Activated gamma-delta T cell treated with anti-CD3 and anti-CD28 coated beads, Interleukin-2, amount 50 U/mL, for 16 hours (primary cell): ENCODE data around the gene G3BP2.
A peak's percentile ranks its signal among the peaks of the same experiment; 100 is the strongest.
"Not testable (repeated sequence)": the region's sequence is repeated elsewhere in the genome, so short reads cannot be mapped to it uniquely, and the experiment has no call there.

Experiments
- DNase-seq: peaks from one replicate; pipeline ENCODE4 v3.0.0-alpha.2; 2020; ENCODE audit warnings: low read depth

Gene G3BP2

GRCh38 chr4:75673027-75673958, at the start of gene G3BP2:
G3BP2 (minus strand) TSS chr4:75673411; CDS start chr4:75662025, 11,386 bp downstream.
- peak; percentile 96 for DNase-seq

- no peak for DNase-seq
These were observed 49.2 kb upstream of the G3BP2 start for GRCh38 chr4:75722417-75722816.

GRCh38 chr4:75718529-75718928, 45.3 kb upstream of the G3BP2 start:
- no peak for DNase-seq

DNA sequence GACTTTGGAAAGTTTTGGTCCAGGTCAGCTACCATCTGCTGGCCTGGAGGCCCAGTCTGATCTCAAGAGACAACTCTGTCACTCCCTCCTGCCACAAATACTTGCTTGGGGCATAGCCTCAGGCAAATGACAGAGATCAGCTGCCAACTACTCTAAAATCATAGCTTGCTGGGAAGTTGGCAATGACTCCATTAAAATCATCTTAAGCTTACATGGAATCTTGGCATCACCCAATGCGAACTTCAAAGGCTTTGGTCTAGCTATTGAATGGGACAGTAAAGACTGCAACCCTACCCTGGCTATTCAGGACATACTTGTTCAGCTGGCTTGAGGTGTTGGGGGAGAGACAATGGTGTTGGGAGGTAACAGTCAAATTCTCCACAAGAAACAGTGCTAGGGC, 44.2 kb upstream of the G3BP2 start:
- DNase-seq, result no peak

DNA sequence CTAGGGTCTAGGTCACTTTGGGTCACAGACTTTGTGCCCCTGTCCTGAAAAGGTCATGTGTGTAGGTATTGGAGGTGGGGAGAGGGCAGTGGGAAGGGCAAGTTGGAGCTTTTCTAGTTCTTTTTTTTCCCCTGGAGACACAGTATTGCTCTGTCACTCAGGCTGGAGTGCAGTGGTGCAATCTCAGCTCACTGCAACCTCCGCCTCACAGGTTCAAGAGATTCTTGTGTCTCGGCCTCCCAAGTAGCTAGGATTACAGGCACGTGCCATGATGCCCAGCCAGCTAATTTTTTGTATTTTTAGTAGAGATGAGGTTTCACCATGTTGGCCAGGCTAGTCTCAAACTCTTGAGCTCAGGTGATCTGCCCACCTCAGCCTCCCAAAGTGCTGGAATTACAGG, 42.8 kb upstream of the G3BP2 start:
- not testable (repeated sequence) for DNase-seq

DNA sequence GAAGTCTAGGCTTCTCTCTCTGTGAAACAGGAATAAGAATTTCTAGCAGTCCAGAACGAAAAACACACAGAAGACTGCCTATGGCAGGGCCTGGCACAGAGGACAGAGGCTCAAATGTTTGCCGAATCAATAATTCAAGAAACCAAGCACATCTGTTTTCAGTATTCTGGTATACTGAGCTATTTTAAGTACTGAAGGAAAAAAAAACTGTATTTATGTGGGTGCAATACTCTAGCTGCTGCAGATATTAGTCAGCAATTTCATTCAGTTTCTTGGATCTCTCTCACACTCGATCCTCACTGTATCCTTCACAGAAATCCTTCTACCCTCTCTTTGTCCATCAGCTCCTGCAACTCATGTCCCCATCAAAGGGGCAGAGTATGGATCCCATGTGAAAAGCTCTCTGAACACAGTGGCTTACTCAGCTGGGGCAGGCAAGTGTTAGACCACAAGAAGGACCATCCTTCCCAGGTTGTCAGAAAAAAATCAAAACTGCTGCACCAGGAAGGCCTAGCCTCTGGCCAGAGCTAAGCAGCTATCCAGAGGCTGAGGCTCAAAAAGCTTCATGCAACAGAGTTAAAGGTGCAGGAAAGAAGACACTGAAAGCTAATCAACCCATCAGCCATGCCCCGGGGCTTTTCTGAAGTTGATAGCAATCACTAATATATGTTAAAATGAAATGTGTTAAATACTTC, 42.0 kb upstream of the G3BP2 start:
- no peak for DNase-seq

DNA sequence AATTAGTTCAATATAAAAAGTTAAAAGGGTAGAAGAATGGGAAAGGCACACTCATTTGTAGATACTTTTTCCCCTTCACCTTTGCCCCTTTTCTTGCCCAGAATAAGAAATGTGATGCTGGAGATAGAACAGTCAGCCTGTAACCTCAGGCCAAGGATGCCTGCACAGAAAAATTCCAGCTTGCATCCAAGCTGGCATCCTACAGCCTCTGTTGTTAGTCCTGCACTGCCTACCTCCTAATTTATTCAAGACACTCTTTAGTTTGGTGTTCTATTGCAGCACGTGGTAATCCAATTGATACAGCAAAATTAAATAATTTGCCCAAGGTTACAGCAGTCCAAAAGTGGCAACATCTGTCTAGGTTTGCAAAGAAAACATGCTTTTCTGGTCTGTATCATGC, 41.5 kb upstream of the G3BP2 start:
- no peak for DNase-seq

DNA sequence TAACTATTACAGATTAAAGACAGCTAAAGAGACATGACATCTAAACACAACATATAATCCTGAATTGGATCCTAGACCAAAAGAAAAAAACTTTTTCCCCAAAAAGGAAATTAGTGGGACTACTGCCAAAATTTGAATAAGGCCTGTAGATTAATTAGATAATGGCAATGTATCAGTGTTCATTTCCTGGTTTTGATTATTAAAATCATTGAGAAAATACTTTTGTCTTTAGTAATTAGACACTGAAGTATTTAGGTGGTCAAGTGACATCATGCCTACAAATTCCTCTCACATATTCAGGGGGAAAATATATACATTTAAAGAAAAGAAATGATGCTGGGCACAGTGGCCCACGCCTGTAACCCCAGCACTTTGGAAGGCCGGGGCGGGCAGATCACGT, 40.8 kb upstream of the G3BP2 start:
- DNase-seq, result no peak

DNA sequence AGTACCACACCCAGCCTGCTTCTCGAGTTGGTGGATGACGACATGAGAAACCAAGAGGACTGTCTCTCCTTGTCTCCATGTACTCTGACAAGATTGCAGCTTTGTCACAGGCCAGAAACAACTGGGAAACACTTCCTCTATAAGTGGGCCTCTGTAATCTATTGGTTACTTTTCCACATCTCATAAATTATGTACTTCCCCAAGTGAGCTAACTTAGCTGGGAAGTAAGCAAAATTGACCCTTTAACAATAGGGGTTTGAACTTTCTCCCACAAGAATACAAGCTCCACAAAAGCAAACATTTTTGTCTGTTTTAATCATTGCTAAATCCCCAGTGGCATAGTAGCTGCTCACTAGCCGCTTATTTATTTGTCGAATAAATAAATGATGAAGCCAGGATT, 37.0 kb upstream of the G3BP2 start:
- no peak for DNase-seq

GRCh38 chr4:75708218-75708691, 35.0 kb upstream of the G3BP2 start:
- DNase-seq, result peak; percentile 22

DNA sequence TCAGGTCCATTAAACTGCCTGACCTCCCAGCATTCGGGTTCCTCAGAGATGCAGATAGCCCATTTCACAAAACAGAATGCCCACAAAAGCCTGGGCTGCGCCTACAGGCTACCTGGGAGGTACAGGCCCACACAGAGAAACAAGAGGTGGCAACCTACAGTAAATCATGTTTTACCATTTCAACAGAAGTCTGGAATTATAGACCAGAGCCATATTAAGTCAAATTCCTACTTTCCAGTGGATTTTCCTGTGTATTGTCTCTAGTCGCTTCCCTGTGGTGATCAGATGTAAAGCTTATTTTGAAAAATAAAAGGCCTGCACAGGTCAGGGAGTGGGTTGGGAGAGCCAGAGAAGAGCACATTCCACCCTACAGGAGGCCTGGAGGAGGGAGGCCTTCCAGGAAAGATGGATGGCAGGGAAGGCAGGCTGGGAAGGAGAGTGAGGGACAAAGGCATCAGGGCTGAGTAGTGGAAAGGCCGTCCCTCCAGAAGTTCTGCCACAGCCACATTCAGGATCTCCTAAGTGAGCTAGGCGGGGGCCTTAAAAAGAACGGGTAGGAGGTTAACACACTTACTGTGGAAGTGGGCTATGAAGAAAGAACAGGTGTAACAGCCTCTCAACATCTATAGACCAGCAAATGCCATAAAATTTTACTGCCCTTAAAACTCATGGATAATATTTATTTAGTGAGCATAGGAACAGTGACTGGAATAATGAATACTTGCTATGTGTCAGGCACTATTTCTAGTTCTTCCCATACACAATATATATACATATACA, 32.2 kb upstream of the G3BP2 start:
- no peak for DNase-seq

DNA sequence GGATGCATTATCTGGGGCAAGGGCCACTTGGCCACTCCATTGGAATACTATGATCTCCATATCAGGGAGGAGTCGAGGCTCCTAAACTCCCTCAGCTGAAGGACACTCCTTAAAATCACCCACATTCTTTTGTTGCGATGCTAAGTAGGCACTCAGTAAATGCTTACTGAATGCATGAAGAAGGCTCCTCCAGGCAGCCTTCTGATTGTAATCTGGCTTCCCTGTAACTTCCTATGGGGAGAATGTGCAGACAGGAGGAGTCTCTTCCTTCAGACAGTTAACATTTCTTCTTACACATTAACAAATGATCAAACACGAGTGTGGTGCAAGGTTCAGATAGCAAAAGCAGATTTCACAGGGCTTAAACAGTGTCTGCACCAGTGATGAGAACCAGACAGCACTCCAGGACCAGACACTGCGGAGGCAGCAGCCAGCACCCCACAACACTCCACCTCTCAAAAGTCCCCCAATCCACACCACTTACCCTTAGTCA, 29.8 kb upstream of the G3BP2 start:
- no peak for DNase-seq

DNA sequence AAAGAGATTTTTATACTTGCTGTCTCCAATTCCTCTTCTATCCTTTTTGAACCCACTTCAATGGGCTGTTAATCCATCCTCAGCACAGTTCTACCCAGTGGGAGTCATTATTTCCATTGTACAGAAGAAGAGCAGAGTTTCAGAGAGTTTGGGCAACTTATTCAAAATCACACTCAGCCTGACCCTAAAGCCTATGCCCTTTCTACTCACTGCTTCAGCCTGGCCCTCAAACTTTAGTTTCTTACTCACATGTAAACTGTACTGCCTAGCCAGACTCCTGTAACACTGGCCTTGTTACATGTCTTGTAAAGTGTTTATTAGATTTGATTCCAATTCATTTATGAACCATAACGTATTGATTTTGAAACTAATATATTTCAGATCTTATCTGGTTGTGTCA, 26.1 kb upstream of the G3BP2 start:
- DNase-seq, result no peak

GRCh38 chr4:75698963-75699228, 25.7 kb upstream of the G3BP2 start:
- no peak for DNase-seq

DNA sequence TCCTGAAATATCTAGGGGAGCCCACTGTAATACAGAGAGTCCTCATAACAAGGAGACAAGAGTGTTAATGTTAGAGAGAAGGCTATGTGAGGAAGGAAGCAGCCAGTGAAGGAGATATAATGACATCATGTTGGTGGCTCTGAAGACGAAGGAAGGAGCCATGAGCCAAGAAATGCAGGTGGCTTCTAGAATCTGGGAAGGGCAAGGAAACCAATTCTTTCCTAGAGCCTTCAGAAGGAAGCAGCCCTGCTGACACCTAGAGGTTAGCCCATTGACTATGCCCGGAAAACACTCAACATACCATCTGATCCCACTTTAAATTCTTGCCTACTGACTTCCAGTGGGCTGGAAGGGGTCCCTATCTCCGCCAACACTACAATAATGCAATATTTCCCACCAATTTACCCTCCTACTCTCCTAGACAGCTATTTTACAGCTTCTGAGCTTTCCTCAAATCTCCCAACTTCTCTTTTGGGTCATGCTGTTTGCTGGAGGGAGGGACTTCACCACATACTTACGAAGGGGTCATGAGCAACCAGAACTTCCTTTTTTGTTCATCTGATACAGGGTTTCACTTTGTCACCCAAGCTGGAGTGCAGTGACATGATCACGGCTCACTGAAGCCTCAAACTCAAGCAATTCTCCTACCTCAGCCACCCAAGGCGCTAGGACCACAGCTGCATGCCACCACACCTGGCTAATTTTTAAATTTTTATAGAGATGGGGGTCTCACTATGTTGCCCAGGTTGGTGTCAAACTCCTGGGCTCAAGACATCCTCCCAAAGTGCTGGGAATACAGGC, 25.2 kb upstream of the G3BP2 start:
- no peak for DNase-seq

GRCh38 chr4:75696581-75696980, 23.4 kb upstream of the G3BP2 start:
- no peak for DNase-seq

- DNase-seq, result no peak
These were observed 22.9 kb upstream of the G3BP2 start for GRCh38 chr4:75696071-75696470.

DNA sequence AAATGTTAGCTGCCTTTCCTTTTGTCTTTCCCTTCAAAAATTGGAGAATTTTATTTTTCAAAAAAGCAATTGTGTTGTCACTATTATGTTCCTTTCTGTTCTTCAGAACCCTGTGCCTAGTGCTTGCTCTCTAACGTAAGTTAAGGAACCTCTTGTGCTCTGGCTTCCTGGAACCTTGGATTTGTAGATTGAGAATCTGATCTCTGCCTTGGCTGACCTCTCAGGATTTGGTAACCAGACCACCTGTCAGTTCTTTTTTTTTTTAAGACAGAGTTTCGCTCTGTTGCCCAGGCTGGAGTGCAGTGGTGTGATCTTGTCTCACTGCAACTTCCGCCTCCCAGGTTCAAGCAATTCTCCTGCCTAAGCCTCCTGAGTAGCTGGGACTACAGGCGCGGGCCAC, 18.9 kb upstream of the G3BP2 start:
- not testable (repeated sequence) for DNase-seq

- DNase-seq, result not testable (repeated sequence)
These were observed 13.9 kb upstream of the G3BP2 start for GRCh38 chr4:75687125-75687524.

GRCh38 chr4:75686346-75686745, 13.1 kb upstream of the G3BP2 start:
- peak; percentile 34 for DNase-seq

DNA sequence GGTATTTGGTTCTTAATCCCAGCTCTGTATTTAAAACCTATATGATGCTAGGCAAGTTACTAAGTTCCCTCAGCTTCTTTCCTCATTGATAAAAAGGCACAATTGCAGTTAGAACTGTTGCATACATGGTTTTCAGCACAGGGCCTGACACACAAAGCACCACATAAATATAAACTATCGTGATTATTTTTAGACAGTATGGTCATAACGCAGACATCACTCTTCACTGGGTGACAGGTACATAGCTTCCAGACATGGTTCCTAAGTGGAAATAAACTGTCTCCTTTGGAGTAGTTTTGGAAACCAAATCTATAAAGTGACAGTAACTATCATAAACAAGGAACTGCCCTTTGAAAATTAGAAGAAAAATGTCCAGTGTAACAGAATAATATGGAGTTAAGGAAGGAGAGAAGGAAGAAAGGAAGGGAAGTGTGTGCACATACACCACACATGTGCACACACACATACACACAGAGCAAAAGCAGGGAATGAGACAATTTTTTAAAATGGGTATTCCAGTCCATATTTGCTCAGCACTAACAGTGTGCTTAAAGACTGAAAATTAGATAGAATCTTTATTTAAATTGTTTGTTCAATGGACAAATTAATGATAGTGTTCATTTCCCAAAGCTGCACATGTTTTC, 12.5 kb upstream of the G3BP2 start:
- no peak for DNase-seq
